ENCODE data around the gene OAS3.

DNA sequence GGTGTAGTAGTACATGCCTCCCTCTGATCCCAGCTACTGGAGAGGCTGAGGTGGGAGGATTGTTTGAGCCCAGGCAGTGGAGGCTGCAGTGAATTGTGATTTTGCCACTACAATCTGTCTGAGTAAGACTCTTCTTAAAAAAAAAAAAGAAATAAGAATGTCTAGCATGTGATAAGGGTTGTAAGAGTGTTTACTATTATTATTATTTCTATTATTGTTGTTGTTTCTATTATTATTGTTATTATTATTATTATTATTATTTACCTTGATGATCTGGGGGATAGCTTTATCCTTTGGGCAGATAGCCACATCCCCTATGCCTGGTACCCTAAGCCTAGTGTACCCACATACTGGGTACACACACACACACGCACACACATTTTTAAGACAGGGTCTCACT, 4.3 kb downstream of the OAS3 start:
- TF ChIP-seq BHLHE40 (IDR thresholded peaks at IDR 0.05; ENCODE audit: borderline replicate concordance) (no peak), SUZ12 (IDR thresholded peaks at IDR 0.05) (no peak), ZNF384 (IDR thresholded peaks at IDR 0.05) (no peak), ARNT (IDR thresholded peaks at IDR 0.05) (no peak), ELF4 (IDR thresholded peaks at IDR 0.05) (no peak)

Data from HEK293T (cell line).